ENCODE results near the gene SNX11.
A peak's percentile ranks its signal among the peaks of the same experiment; 100 is the strongest.

SNX11 gene

DNA sequence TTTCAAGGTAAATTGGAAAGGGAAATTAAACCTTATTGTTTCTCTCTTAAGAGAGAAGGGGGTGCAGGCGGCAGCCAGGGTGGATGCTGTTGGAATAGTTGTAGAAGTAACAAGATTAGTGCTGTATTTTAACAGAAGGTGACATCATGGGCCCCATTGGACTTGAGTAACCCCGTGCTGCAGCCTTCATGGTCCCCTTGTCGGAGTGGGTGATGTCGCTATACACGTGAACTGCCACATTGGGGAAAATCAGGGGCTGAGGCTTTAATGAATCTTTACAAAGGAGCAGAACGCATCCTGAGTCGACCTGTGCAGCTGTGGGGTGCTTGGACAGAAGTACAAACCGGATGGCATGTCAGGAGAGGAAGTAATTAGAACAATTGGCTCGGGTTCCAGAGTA is 3.2 kb downstream of the SNX11 start:
- TF ChIP-seq, protein P1, sequence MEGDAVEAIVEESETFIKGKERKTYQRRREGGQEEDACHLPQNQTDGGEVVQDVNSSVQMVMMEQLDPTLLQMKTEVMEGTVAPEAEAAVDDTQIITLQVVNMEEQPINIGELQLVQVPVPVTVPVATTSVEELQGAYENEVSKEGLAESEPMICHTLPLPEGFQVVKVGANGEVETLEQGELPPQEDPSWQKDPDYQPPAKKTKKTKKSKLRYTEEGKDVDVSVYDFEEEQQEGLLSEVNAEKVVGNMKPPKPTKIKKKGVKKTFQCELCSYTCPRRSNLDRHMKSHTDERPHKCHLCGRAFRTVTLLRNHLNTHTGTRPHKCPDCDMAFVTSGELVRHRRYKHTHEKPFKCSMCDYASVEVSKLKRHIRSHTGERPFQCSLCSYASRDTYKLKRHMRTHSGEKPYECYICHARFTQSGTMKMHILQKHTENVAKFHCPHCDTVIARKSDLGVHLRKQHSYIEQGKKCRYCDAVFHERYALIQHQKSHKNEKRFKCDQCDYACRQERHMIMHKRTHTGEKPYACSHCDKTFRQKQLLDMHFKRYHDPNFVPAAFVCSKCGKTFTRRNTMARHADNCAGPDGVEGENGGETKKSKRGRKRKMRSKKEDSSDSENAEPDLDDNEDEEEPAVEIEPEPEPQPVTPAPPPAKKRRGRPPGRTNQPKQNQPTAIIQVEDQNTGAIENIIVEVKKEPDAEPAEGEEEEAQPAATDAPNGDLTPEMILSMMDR (IDR thresholded peaks at IDR 0.05; ENCODE audit: low read depth, low read length, missing control alignments): no peak
- H3K4me3 ChIP-seq (ENCODE audit: low read depth, low read length): peak overlapping the region; percentile 86
- DNase-seq (ENCODE audit: low read depth): no peak

DNA sequence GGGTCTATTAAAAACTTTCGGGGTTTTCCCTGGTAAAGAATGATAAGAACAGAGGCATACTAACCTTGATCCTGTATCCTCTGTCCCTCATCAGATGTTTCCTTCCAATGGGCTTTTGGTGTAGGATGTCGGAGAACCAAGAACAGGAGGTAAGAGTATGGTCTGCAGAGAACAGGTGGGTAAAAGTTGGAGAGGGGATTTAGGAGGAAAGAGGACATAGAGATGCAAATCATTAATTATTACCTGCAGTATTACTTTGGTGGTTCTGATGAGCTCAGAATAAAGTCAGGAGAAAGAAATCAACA is 4.3 kb downstream of the SNX11 start:
- peak overlapping the region; percentile 66 for H3K4me3 ChIP-seq (ENCODE audit: low read depth, low read length)
- DNase-seq (ENCODE audit: low read depth): no peak
- TF ChIP-seq, protein P1 (IDR thresholded peaks at IDR 0.05; ENCODE audit: low read depth, low read length, missing control alignments): no peak

DNA sequence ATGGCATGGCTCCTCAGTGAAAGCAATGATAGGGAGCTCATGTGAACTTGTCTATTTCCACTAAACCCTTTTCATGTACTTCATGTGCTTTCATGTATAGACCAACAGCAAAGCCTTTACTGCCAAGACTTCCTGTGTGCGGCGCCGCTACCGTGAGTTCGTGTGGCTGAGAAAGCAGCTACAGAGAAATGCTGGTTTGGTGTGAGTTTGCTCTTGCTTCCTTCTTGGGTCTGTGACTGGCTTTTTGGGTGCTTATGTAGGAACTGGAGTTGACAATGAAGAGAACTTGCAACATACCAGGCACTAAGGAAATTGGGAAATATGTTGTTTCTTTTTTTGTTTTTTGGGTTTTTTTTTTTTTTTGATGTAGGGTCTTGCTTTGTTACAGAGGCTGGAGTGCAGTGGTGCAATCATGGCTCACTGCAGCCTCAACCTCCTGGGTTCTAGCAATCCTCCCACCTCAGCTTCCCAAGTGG is 5.7 kb downstream of the SNX11 start:
- peak; percentile 66 for DNase-seq (ENCODE audit: low read depth)
- TF ChIP-seq, protein P1 (IDR thresholded peaks at IDR 0.05; ENCODE audit: low read depth, low read length, missing control alignments): no peak
- H3K4me3 ChIP-seq (ENCODE audit: low read depth, low read length): peak overlapping the region; percentile 66

DNA sequence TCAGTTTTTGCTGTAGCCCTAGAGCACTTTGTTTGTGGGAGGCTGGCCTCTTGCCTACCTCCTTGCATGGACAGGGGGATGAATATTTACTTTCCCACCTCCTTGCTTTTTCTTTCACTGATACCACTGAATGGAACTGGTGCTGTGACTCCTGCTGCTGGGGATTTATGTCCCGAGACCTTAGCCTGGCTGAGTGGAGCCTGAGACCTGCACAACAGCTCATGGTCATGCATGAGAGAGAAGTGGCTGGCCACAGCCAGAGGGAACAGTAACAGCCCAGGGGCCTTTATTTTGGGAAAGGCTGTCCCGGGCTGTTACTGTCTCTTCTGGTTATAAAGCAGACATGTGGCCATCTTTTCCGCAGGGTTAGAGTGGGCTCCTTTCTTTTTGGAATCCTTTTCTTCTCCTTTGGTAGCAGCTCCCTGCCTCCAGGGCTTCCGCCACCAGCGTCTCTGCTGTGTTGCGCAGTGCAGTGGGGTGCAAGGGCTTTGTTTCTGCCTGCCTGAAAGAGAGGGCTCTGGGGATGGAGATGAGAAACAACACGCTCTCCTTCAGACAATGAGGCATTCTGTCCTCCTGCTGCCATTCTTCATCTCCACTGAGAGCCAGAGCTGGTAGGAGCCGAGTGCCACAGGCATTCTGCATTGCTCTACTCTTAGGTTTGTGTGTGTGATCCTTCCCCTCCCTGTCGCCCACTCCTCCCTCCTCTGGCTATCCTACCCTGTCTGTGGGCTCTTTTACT is 14.5 kb downstream of the SNX11 start:
- TF ChIP-seq, protein P1 (IDR thresholded peaks at IDR 0.05; ENCODE audit: low read depth, low read length, missing control alignments): no peak
- no peak overlapping the region for H3K4me3 ChIP-seq (ENCODE audit: low read depth, low read length)
- no peak for DNase-seq (ENCODE audit: low read depth)

DNA sequence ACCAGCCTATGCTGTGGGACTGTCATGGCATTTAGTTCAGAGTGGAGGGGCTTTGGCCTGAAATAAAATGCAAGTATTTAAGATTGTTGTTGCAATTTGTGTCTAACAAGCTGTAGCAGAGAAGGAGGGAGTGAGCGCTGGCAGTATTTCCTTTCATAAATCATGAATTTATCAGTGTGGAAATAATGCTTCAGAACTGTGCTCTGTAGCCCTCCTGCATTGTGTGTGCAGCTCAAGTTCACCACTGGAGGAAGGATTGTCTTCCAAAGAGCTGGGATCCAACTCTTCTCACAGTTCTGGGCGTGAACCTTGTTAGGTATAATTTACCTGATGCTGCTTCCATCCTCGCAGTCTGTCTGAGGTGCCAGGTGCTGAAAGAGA is 15.1 kb downstream of the SNX11 start:
- TF ChIP-seq, protein P1 (IDR thresholded peaks at IDR 0.05; ENCODE audit: low read depth, low read length, missing control alignments): no peak
- no peak for DNase-seq (ENCODE audit: low read depth)
- H3K4me3 ChIP-seq (ENCODE audit: low read depth, low read length): no peak overlapping the region

DNA sequence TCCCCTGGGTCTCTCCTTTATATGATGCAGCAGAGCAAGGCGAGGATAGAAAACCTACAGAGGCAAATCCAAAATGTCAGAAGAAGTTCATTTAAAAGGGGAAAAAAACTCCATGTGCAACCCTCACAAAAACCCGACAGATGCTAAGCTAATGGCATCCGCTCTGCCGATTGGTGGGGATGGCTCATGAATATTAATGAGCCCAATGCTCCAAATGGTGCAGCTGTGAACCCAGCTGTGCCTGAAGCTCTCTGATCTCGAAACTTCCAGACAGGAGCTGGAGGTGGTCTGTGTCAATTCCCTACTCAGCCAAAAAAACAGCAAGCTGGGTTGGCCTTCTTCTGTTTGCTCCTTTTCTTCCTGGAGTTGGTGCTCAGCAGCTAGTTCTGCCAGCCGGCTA is 15.5 kb downstream of the SNX11 start:
- DNase-seq (ENCODE audit: low read depth): no peak
- TF ChIP-seq, protein P1 (IDR thresholded peaks at IDR 0.05; ENCODE audit: low read depth, low read length, missing control alignments): no peak
- H3K4me3 ChIP-seq (ENCODE audit: low read depth, low read length): no peak overlapping the region

DNA sequence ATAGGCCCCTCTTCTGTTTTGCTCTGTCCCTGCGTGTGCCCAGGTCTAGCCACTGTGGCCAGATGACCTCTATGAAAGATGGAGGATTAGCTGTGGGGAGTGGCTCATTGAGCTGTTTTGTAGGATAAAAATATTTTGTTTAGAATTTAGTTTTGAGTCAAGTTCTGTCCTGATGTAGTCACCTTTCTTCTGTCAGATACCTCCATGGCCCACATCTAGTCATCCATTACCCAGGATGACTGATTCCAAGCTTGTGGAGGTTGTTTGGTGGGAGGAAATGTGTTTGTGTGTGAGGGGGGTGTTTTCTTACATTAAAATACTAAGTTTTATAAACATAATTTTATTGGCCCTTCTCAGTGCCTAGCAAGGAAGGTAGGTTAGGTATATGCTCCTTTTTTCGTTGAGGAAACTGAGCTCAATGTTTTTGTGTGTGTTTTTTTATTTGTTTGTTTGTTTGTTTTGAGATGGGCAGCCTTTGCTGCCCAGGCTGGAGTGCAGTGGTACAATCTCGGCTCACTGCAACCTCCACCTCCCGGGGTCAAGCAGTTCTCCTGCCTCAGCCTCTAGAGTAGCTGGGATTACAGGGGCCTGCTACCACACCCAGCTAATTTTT is 16.3 kb downstream of the SNX11 start:
- DNase-seq (ENCODE audit: low read depth): no peak
- H3K4me3 ChIP-seq (ENCODE audit: low read depth, low read length): no peak overlapping the region
- TF ChIP-seq, protein P1 (IDR thresholded peaks at IDR 0.05; ENCODE audit: low read depth, low read length, missing control alignments): no peak
